ENCODE results near the gene OR8B2. TPM values are rescaled to one million over a fixed set of nuclear protein-coding genes. Genes with fewer than 3 reads are reported as not detected.

The OR8B2 gene
- total RNA-seq, 1 donor from 2014 or later, result not detected

Other genes with a start within 250 kb of the OR8B2 start
- not detected in 2 replicates for gene OR10D3, start 201.2 kb downstream of the OR8B2 start, total RNA-seq
- gene OR8G1, start 143.4 kb downstream of the OR8B2 start, total RNA-seq, result not detected in 2 replicates
- not detected in 2 replicates for gene OR8G5, start 128.1 kb downstream of the OR8B2 start, total RNA-seq
- not detected in 2 replicates for gene OR8D1, start 70.5 kb downstream of the OR8B2 start, total RNA-seq
- gene OR8D2, start 64.3 kb downstream of the OR8B2 start, total RNA-seq, result not detected in 2 replicates
- gene OR8B3, start 14.5 kb upstream of the OR8B2 start, total RNA-seq, result not detected in 2 replicates
- gene OR8B4, start 40.4 kb upstream of the OR8B2 start, total RNA-seq, result not detected in 2 replicates
- not detected in 2 replicates for gene OR8B8, start 61.2 kb upstream of the OR8B2 start, total RNA-seq
- not detected in 2 replicates for gene OR8B12, start 159.2 kb upstream of the OR8B2 start, total RNA-seq
- not detected in 2 replicates for gene OR8A1, start 185.5 kb upstream of the OR8B2 start, total RNA-seq
- gene PANX3, start 226.9 kb upstream of the OR8B2 start, total RNA-seq, result not detected in 2 replicates
- 21.7 and 23.8 TPM in 2 replicates for gene TBRG1, start 238.4 kb upstream of the OR8B2 start, total RNA-seq